B cell (primary cell): Measurements from ENCODE around the gene ATOSB. TPM values are rescaled to one million over a fixed set of nuclear protein-coding genes. Genes with fewer than 3 reads are reported as not detected.

Experiments used
- ATAC-seq: fragments of 200-7000 bp; cut with Tn5 transposase; one replicate; pipeline ENCODE4 v1.10.0; 2021; ENCODE audit warnings: low read depth, mild to moderate bottlenecking, moderate number of reproducible peaks, moderate library complexity
- CTCF ChIA-PET: fragments of 350-600 bp; sonication (Branson Sonifier 250); formaldehyde crosslinking; loops from one replicate; lab custom pipeline; 2021; ENCODE audit warnings: antibody characterized with exemption, inconsistent platforms; lab: Charles Lee
- POLR2A ChIA-PET: fragments of 350-600 bp; sonication (Branson Sonifier 250); formaldehyde crosslinking; loops from one replicate; lab custom pipeline; 2021; ENCODE audit warnings: antibody characterized with exemption; lab: Charles Lee
- DNase-seq: peaks from one replicate; pipeline ENCODE4 v3.0.0; 2013
- H2AFZ ChIP-seq: 2 replicates; pipeline ENCODE4 v1.6.1; 2012; ENCODE audit warnings: mild to moderate bottlenecking, low read depth, low read length; ENCODE audit not compliant: insufficient read depth, poor library complexity, severe bottlenecking
- H3K27ac ChIP-seq, 2 donors: 1 replicate in 1 of 2; 2 replicates in 1 of 2; pipeline ENCODE4 v1.5.1; 2012 to 2013; ENCODE audit warnings: low read length in 2 of 2, mild to moderate bottlenecking in 2 of 2, moderate library complexity in 1 of 2
- H3K27me3 ChIP-seq, 4 experiments: fragments of 200-600 bp in 1 of 4; sonication (generic) in 1 of 4; replicated peaks in 1 of 4; 1 replicate in 2 of 4; 2 replicates in 2 of 4; pipeline versions ENCODE4 v1.6.1 to v1.7.0; 2013 to 2016; ENCODE audit warnings: low read length in 3 of 4, mild to moderate bottlenecking in 2 of 4, mixed read lengths in 1 of 4, moderate library complexity in 1 of 4; ENCODE audit not compliant: insufficient read depth in 4 of 4, control insufficient read depth in 3 of 4; ENCODE audit errors: control extremely low read depth in 1 of 4
- H3K36me3 ChIP-seq, 2 experiments: replicated peaks in 1 of 2; 1 replicate in 1 of 2; 2 replicates in 1 of 2; pipeline versions ENCODE4 v1.6.1 to v1.7.1; 2013; ENCODE audit warnings: low read length in 1 of 2; ENCODE audit not compliant: insufficient read depth in 2 of 2, control insufficient read depth in 1 of 2; ENCODE audit errors: control extremely low read depth in 1 of 2, extremely low read depth in 1 of 2
- H3K4me1 ChIP-seq, 2 donors: fragments of 200-600 bp in 1 of 2; sonication (generic) in 1 of 2; 1 replicate in 1 of 2; 2 replicates in 1 of 2; pipeline versions ENCODE4 v1.5.1 to v1.6.1; 2013 to 2017; ENCODE audit warnings: low read length in 2 of 2; ENCODE audit not compliant: control insufficient read depth in 2 of 2, insufficient read depth in 2 of 2
- H3K4me2 ChIP-seq: replicated peaks from 2 replicates; pipeline ENCODE3; 2012; ENCODE audit warnings: mild to moderate bottlenecking, low read depth, low read length; ENCODE audit not compliant: poor library complexity, severe bottlenecking
- H3K4me3 ChIP-seq, 5 experiments: fragments of 200-600 bp in 1 of 5; sonication (generic) in 1 of 5; 1 replicate in 3 of 5; 2 replicates in 2 of 5; pipeline versions ENCODE4 v1.5.1 to v1.7.0; 2011 to 2016; ENCODE audit warnings: low read length in 4 of 5, mild to moderate bottlenecking in 4 of 5, low read depth in 2 of 5, control low read depth in 1 of 5, moderate library complexity in 1 of 5; ENCODE audit not compliant: insufficient read depth in 1 of 5; ENCODE audit errors: control extremely low read depth in 1 of 5, extremely low read depth in 1 of 5
- H3K79me2 ChIP-seq: fragments of 200-600 bp; sonication (generic); one replicate; pipeline ENCODE4 v1.6.0; 2016; ENCODE audit warnings: low read length; ENCODE audit not compliant: control insufficient read depth, insufficient read depth
- H3K9ac ChIP-seq: fragments of 200-600 bp; sonication (generic); 2 replicates; pipeline ENCODE4 v1.6.1; 2017; ENCODE audit warnings: mild to moderate bottlenecking, low read length, moderate library complexity
- H3K9me3 ChIP-seq, 3 donors: one replicate each; pipeline versions ENCODE4 v1.6.1 to v1.7.1; 2013; ENCODE audit warnings: low read length in 2 of 3; ENCODE audit not compliant: control insufficient read depth in 2 of 3, insufficient read depth in 1 of 3; ENCODE audit errors: control extremely low read depth in 1 of 3
- H4K20me1 ChIP-seq: 2 replicates; pipeline ENCODE4 v1.6.0; 2012; ENCODE audit warnings: mild to moderate bottlenecking, low read length; ENCODE audit not compliant: insufficient read depth, control insufficient read depth, poor library complexity, severe bottlenecking
- H3K27ac Mint-ChIP-seq: one replicate; pipeline ENCODE4 v1.8.0; 2021; ENCODE audit warnings: mixed read lengths
- H3K27me3 Mint-ChIP-seq: one replicate; pipeline ENCODE4 v1.8.0; 2021; ENCODE audit warnings: mixed read lengths
- H3K4me1 Mint-ChIP-seq: one replicate; pipeline ENCODE4 v1.8.0; 2021; ENCODE audit warnings: mixed read lengths
- H3K4me3 Mint-ChIP-seq: one replicate; pipeline ENCODE4 v1.8.0; 2021; ENCODE audit warnings: mixed read lengths
- H3K9me3 Mint-ChIP-seq: one replicate; pipeline ENCODE4 v1.8.0; 2022; ENCODE audit warnings: mixed read lengths; ENCODE audit not compliant: insufficient read depth
- EZH2 ChIP-seq: IDR thresholded peaks from 2 replicates; pipeline ENCODE4 v1.6.1; 2012; ENCODE audit warnings: borderline replicate concordance, low read depth, mild to moderate bottlenecking, moderate library complexity, low read length; ENCODE audit not compliant: insufficient read depth, poor library complexity, severe bottlenecking
- WGBS: methylation state at CpG from one replicate; pipeline ENCODE4 v1.1.5; 2013; ENCODE audit warnings: missing lambda C conversion rate; ENCODE audit not compliant: insufficient coverage; 5-methylcytosine and 5-hydroxymethylcytosine counted together
- intact Hi-C: fragments of 100-400 bp; cut with micrococcal nuclease; formaldehyde crosslinking; loops from one replicate; pipeline ENCODE4 v1.10.0; 2022
- polyA plus RNA-seq: library from polyadenylated mRNA; depleted of rRNA; stranded (reverse); fragments of >200 nt; gene quantifications from 2 replicates; pipeline ENCODE4 v1.2.3, GENCODE V29; 2012
- total RNA-seq, 2 donors: library from RNA; stranded (reverse); fragments of 120-200 nt in 1 of 2; gene quantifications; 1 replicate in 1 of 2; 2 replicates in 1 of 2; pipeline versions ENCODE4 v1.2.3 to v1.2.4, GENCODE V29; 2013 to 2022
- TF ChIP-seq, protein P1 (sequence below): fragments of 200-600 bp; IDR thresholded peaks from one replicate; pipeline ENCODE4 v1.8.0; 2022; ENCODE audit warnings: antibody characterized with exemption, mild to moderate bottlenecking

Gene ATOSB
- total and polyA plus RNA-seq, 2 donors (not counting 1 experiment from before 2014, with no cell fraction given) = 6.5 to 9.4 TPM

DNA sequence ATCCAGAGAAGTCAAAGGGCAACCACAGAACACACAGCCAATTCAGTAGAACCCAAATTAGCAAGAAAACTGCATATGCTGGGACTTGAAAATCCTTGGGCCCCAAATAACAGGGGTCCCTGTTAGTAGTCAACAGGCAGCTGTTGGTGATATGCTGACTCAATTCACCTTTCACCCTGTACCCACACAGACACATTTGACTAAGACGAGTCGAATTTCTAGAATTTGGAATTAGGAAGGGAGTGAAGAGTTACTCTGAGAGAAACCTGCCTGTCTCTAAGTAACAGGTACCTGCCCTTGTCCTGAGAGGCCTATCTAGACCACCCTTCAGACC lies 42.4 kb downstream of the ATOSB start:
- peak overlapping the region; percentile 96 for H3K9ac ChIP-seq
- H3K27me3 ChIP-seq = no peaks in the 10 kb centered on the region
- peaks cover 72% of the 10 kb centered on the region for H3K79me2 ChIP-seq
- peak overlapping the region; percentile 87 for H3K4me2 ChIP-seq
- peak overlapping the region in 4 of 5 experiments; percentile 37 to 75 (median 64) for H3K4me3 ChIP-seq
- H3K9me3 ChIP-seq = no peaks in the 10 kb centered on the region
- Mint-ChIP-seq H3K4me3 (peak overlapping the region; percentile 89), H3K27me3 (no peaks in the 10 kb centered on the region), H3K4me1 (peaks cover 38% of the 10 kb centered on the region), H3K9me3 (no peaks in the 10 kb centered on the region), H3K27ac (no peak overlapping the region)
- ATAC-seq (no peak), DNase-seq (no peak)
- peak overlapping the region; percentile 78 for H2AFZ ChIP-seq
- no peak for TF ChIP-seq EZH2
- TF ChIP-seq, protein P1, sequence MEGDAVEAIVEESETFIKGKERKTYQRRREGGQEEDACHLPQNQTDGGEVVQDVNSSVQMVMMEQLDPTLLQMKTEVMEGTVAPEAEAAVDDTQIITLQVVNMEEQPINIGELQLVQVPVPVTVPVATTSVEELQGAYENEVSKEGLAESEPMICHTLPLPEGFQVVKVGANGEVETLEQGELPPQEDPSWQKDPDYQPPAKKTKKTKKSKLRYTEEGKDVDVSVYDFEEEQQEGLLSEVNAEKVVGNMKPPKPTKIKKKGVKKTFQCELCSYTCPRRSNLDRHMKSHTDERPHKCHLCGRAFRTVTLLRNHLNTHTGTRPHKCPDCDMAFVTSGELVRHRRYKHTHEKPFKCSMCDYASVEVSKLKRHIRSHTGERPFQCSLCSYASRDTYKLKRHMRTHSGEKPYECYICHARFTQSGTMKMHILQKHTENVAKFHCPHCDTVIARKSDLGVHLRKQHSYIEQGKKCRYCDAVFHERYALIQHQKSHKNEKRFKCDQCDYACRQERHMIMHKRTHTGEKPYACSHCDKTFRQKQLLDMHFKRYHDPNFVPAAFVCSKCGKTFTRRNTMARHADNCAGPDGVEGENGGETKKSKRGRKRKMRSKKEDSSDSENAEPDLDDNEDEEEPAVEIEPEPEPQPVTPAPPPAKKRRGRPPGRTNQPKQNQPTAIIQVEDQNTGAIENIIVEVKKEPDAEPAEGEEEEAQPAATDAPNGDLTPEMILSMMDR = no peak
- peaks cover 33 to 37% of the 10 kb centered on the region in 2 donors for H3K4me1 ChIP-seq
- intact Hi-C loops = loop anchor here (10.0 kb wide), 1 partner anchor 662 kb away; the partner anchor contains the start of genes CREB3 and TLN1
- peak overlapping the region; percentile 73 to 97 for H3K27ac ChIP-seq
- POLR2A ChIA-PET = no interaction called here
- CTCF ChIA-PET = no interaction called here
- peaks cover 1 to 30% of the 10 kb centered on the region in 2 experiments for H3K36me3 ChIP-seq
- WGBS = no CpG with 5 or more reads among the region's 2 CpGs
- peaks cover 41% of the 10 kb centered on the region for H4K20me1 ChIP-seq

DNA sequence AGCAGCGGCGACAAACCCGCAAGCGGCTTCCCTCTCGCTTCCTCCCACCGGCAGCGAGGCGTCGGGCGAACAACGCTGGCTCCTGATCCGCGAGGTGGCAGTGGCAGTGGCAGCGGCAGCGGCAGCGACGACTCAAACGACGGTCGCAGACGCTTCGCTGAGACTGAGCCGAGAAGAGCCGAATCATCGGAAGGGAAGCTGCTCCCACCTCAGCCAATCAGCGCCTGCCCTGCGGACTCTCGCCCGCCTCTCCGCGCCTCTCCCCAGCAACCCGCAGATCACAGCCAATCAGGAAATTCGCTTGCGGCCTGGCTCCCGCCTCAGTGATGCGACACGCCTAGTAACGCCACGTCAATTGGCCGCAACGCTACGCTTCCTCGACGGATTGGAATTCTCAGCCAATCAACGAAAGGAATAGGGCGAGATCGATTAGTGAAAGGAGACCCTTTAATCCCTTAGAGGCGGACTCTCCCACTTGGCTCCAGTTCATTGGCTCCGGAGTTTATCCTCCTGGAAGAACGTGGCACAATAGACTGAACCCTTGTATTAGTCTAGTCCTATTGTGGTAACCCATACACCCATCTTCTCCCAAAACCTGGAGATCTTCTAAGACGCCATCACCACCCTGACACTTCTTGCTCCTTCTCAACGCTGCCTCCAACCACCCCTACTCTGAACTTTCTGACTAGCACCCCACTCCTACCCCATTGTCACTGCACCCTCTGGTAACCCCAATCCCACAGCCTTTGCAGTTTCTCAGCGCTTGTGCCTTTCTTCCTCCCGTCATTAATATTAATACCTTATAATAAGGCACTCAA lies 43.0 kb downstream of the ATOSB start, which contains the start of gene VCP:
Gene VCP (minus strand): TSS at position 165 of the 818 bp plus-strand sequence. CDS start 272 bp downstream, outside the sequence.
- Histone ChIP-seq H3K36me3 (peaks cover 1 to 36% of the 10 kb centered on the region in 2 experiments), H2AFZ (peak within 1 kb of the TSS; percentile 78), H3K9me3 (no peaks in the 10 kb centered on the region), H4K20me1 (peaks cover 47% of the 10 kb centered on the region), H3K4me2 (peak within 1 kb of the TSS; percentile 87), H3K4me3 (peak within 1 kb of the TSS; percentile 73 to 96 (median 86)), H3K9ac (peak within 1 kb of the TSS; percentile 96), H3K27ac (peak within 1 kb of the TSS; percentile 84 to 97), H3K79me2 (peaks cover 72% of the 10 kb centered on the region), H3K4me1 (peaks cover 39 to 41% of the 10 kb centered on the region in 2 donors), H3K27me3 (no peaks in the 10 kb centered on the region)
- Mint-ChIP-seq H3K4me1 (peaks cover 43% of the 10 kb centered on the region), H3K9me3 (no peaks in the 10 kb centered on the region), H3K27ac (peak within 1 kb of the TSS; percentile 90), H3K27me3 (no peaks in the 10 kb centered on the region), H3K4me3 (peak within 1 kb of the TSS; percentile 89)
- WGBS = 6% methylated on average over 52 of the region's 54 CpGs
- DNase-seq (peak; percentile 98), ATAC-seq (peak; percentile 85)
- CTCF ChIA-PET = interaction anchor here (0.6 to 4.1 kb wide), 8 partner anchors 7 to 624 kb away, joined by 3 to 20 read pairs (median 6); partner anchors contain the start of genes FANCG and PIGO
- intact Hi-C loops = loop anchor here (1.0 to 10.0 kb wide), 7 partner anchors 8 to 662 kb away; partner anchors contain the start of genes CREB3, DNAJB5, PIGO and TLN1
- POLR2A ChIA-PET = interaction anchor here (0.7 to 2.3 kb wide), 10 partner anchors 8 to 547 kb away, joined by 3 to 14 read pairs (median 4); partner anchors contain the start of genes ATOSB, DNAJB5, FANCG and PIGO
- TF ChIP-seq, protein P1 = no peak
- TF ChIP-seq EZH2 = no peak
